ENCODE data around the gene ATP6V0E2. TPM values are rescaled to one million over a fixed set of nuclear protein-coding genes. Genes with fewer than 3 reads are reported as not detected.

The ATP6V0E2 gene
- total RNA-seq, 1 donor: 11.2 TPM

GRCh38 chr7:149833495-149834130 is 40.2 kb upstream of the ATP6V0E2 start:
- no peak for TF ChIP-seq CTCF (IDR thresholded peaks at IDR 0.05; ENCODE audit: insufficient read depth, low read depth, low read length)
- no peak overlapping the region for H3K4me3 ChIP-seq (ENCODE audit: low read depth, low read length)
- no peak for DNase-seq (ENCODE audit: low read depth)

- no peak for DNase-seq (ENCODE audit: low read depth)
- H3K4me3 ChIP-seq (ENCODE audit: low read depth, low read length): no peak overlapping the region
- TF ChIP-seq CTCF (IDR thresholded peaks at IDR 0.05; ENCODE audit: insufficient read depth, low read depth, low read length): no peak
Measured at GRCh38 chr7:149834601-149835000, 39.2 kb upstream of the ATP6V0E2 start.

- TF ChIP-seq CTCF (IDR thresholded peaks at IDR 0.05; ENCODE audit: insufficient read depth, low read depth, low read length): no peak
- DNase-seq (ENCODE audit: low read depth): no peak
- H3K4me3 ChIP-seq (ENCODE audit: low read depth, low read length): no peak overlapping the region
Measured at GRCh38 chr7:149836434-149836833, 37.3 kb upstream of the ATP6V0E2 start.

GRCh38 chr7:149837564-149838223 is 36.1 kb upstream of the ATP6V0E2 start:
- H3K4me3 ChIP-seq (ENCODE audit: low read depth, low read length): no peak overlapping the region

GRCh38 chr7:149838224-149838991 is 35.4 kb upstream of the ATP6V0E2 start, which contains the start of gene ZNF862:
Gene ZNF862, plus strand, starts transcription at chr7:149838375. Its CDS starts 237 bp downstream, at chr7:149838612.
- peak; percentile 97 for DNase-seq (ENCODE audit: low read depth)
- no peak for TF ChIP-seq CTCF (IDR thresholded peaks at IDR 0.05; ENCODE audit: insufficient read depth, low read depth, low read length)
- peak within 1 kb of the TSS; percentile 77 for H3K4me3 ChIP-seq (ENCODE audit: low read depth, low read length)

More at GRCh38 chr7:149837564-149838223, 36.1 kb upstream of the ATP6V0E2 start:
- DNase-seq (ENCODE audit: low read depth): no peak
- TF ChIP-seq CTCF (IDR thresholded peaks at IDR 0.05; ENCODE audit: insufficient read depth, low read depth, low read length): no peak

- no peak for DNase-seq (ENCODE audit: low read depth)
Measured at GRCh38 chr7:149838992-149839408, 34.8 kb upstream of the ATP6V0E2 start.

More at GRCh38 chr7:149838992-149839408, 34.8 kb upstream of the ATP6V0E2 start:
- no peak for TF ChIP-seq CTCF (IDR thresholded peaks at IDR 0.05; ENCODE audit: insufficient read depth, low read depth, low read length)
- peak overlapping the region; percentile 77 for H3K4me3 ChIP-seq (ENCODE audit: low read depth, low read length)
